Effector memory CD8-positive, alpha-beta T cell (primary cell): Measurements from ENCODE around the gene TMEM200C.

Experiments
- ATAC-seq: fragments of 150-1000 bp; cut with Tn5 transposase; replicated peaks from 2 replicates; pipeline ENCODE4 v1.10.0; 2021; ENCODE audit warnings: mild to moderate bottlenecking, moderate library complexity
- DNase-seq, 3 experiments: peaks; one replicate each; pipeline ENCODE4 v3.0.0; 2021
- H3K27ac Mint-ChIP-seq, 2 donors: one replicate each; pipeline ENCODE4 v1.8.0; 2022; ENCODE audit warnings: mild to moderate bottlenecking in 2 of 2, mixed read lengths in 2 of 2, moderate library complexity in 2 of 2
- H3K27me3 Mint-ChIP-seq, 2 donors: one replicate each; pipeline ENCODE4 v1.8.0; 2022; ENCODE audit warnings: mixed read lengths in 2 of 2
- H3K36me3 Mint-ChIP-seq: one replicate; pipeline ENCODE4 v1.8.0; 2022; ENCODE audit warnings: mild to moderate bottlenecking, moderate library complexity, mixed read lengths; ENCODE audit not compliant: insufficient read depth
- H3K4me1 Mint-ChIP-seq, 2 donors: one replicate each; pipeline ENCODE4 v1.8.0; 2022; ENCODE audit warnings: low read depth in 2 of 2, mixed read lengths in 2 of 2
- H3K4me3 Mint-ChIP-seq, 2 donors: one replicate each; pipeline ENCODE4 v1.8.0; 2022; ENCODE audit warnings: mild to moderate bottlenecking in 2 of 2, mixed read lengths in 2 of 2, moderate library complexity in 2 of 2
- H3K9me3 Mint-ChIP-seq, 2 donors: one replicate each; pipeline ENCODE4 v1.8.0; 2022; ENCODE audit warnings: mixed read lengths in 2 of 2

Gene TMEM200C

DNA sequence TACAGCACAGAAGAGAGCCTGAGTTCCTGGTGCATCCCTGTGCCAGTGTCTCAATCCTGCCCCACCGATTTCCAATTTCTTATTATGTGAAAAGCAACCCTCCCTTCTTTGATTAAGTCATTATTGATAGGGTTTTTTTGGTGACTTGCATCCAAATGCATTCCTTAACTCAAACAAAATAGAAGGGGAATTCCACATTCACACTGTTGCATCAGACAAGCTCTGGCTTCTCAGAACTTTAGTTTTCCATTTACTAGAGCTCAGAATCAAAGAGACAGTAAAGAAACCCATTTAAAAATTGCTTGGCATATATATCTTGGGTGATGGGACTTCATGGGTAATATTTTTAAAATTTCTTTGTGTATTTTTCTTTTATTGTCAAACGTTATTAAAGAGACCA, 13.8 kb upstream of the TMEM200C start:
- ATAC-seq = no peak

DNA sequence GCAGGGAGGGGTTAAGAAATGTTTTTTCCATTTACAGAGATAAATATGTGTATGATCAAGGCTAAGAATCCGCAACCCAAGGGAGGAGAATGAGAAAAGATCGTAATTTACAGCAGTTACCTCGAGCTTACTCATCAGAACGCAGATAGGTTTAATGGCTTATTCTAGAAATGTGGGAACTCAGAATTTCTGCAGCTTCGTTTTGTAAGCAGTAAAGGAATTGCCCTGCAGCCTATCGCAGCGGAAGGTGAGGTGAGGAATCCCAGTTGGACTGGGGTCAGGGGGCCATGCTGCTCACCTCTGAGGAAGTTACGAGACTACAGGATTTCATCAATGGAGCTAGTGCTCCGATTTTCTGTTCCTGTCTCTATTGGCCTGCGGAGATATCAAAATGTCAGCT, 8.1 kb upstream of the TMEM200C start:
- Mint-ChIP-seq H3K36me3 (no peaks in the 10 kb centered on the region), H3K27ac (no peak overlapping the region), H3K4me1 (no peaks in the 10 kb centered on the region), H3K9me3 (peaks cover 0 to 22% of the 10 kb centered on the region in 2 donors), H3K4me3 (no peak overlapping the region), H3K27me3 (peaks cover 10 to 15% of the 10 kb centered on the region in 2 donors)
- DNase-seq (no peak), ATAC-seq (no peak)

More for the DNA sequence above, 13.8 kb upstream of the TMEM200C start:
- Mint-ChIP-seq H3K27ac (no peak overlapping the region), H3K27me3 (no peaks in the 10 kb centered on the region), H3K36me3 (no peaks in the 10 kb centered on the region), H3K4me3 (no peak overlapping the region), H3K9me3 (peaks cover 1 to 14% of the 10 kb centered on the region in 2 donors), H3K4me1 (no peaks in the 10 kb centered on the region)
- DNase-seq = no peak

- ATAC-seq (no peak), DNase-seq (no peak)
- Mint-ChIP-seq H3K4me1 (no peaks in the 10 kb centered on the region), H3K27ac (no peak overlapping the region), H3K4me3 (no peak overlapping the region), H3K9me3 (peaks cover 0 to 16% of the 10 kb centered on the region in 2 donors), H3K27me3 (peaks cover 37 to 38% of the 10 kb centered on the region in 2 donors), H3K36me3 (no peaks in the 10 kb centered on the region)
These were observed 4.9 kb upstream of the TMEM200C start for GRCh38 chr18:5900262-5900661.

DNA sequence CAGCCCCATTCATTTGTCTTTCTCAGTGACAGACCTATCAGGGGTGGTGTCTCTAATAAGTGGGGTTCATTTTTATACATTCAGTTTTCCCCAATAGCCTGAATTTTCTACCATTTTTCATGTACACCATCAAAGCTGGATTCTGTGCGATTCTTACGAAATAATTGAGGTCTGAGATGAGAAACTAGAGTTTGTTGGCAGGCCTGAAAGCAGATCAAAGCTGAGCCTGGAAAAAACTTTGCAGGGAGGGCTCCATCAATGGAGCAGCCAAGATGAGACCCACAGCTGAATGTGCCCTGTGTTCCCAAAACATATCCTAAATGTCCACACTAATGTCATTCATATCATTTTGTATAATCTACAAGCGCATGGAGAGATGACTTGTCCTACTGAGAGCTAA, 4.5 kb upstream of the TMEM200C start:
- H3K4me1 Mint-ChIP-seq = no peaks in the 10 kb centered on the region
- ATAC-seq = no peak
- DNase-seq = no peak
- peaks cover 37 to 38% of the 10 kb centered on the region in 2 donors for H3K27me3 Mint-ChIP-seq
- H3K4me3 Mint-ChIP-seq = no peak overlapping the region
- no peaks in the 10 kb centered on the region for H3K36me3 Mint-ChIP-seq
- H3K27ac Mint-ChIP-seq = no peak overlapping the region
- H3K9me3 Mint-ChIP-seq = peaks cover 0 to 12% of the 10 kb centered on the region in 2 donors

DNA sequence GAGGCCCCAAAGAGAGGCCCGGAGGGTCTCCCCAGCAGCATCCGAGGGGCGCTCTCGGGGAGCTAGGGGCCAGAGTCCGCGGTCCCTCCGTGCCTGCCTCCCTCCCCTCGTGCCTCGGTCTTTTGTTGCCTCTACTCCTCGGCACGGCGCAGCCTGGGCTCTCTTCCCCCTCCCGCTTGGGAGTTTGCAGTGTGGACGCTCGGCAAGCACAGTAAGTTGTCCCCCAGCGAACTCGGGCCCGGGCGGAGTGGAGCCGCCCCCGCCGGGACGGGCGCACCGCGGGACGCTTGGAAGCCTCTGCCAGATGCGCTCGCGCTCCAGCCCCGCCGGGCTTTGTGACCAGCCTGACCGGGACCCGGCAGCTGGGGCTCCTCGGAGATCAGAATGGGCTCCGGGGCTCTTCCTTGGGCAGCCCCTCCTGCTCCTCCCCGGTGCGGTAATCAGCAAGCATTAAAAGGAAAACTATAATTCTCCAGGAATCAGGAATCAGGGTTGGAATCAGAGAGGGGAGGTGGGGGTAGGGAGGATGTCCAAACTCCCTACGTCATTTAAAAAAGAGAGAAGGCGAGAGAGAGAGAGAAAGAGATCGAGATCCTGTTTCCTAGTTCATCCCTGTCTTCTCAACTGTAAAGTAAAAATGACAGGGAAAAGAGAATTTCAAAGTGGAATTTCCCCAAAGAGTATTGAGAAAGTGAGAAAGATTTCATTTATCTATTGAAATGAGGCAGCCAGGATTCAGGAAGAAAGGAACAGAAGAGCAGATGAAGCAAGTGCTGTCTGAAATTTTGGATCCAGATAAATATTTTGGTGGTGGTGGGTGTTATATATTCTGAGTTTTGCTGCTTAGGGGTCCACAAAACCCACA, 786 bp upstream of the TMEM200C start:
- DNase-seq (no peak), ATAC-seq (no peak)
- Mint-ChIP-seq H3K4me3 (no peak overlapping the region), H3K9me3 (peaks cover 0 to 8% of the 10 kb centered on the region in 2 donors), H3K36me3 (no peaks in the 10 kb centered on the region), H3K27ac (no peak overlapping the region), H3K27me3 (peaks cover 70 to 73% of the 10 kb centered on the region in 2 donors), H3K4me1 (peaks cover 0 to 3% of the 10 kb centered on the region in 2 donors)

GRCh38 chr18:5894611-5895298, 567 bp downstream of the TMEM200C start:
- peak overlapping the region in 1 of 2 donors; percentile 24 for H3K4me3 Mint-ChIP-seq
- H3K27me3 Mint-ChIP-seq = peaks cover 63 to 79% of the 10 kb centered on the region in 2 donors
- H3K27ac Mint-ChIP-seq = no peak overlapping the region
- peaks cover 0 to 3% of the 10 kb centered on the region in 2 donors for H3K4me1 Mint-ChIP-seq
- peaks cover 0 to 8% of the 10 kb centered on the region in 2 donors for H3K9me3 Mint-ChIP-seq
- no peaks in the 10 kb centered on the region for H3K36me3 Mint-ChIP-seq
- ATAC-seq = no peak
- DNase-seq = no peak

- Mint-ChIP-seq H3K36me3 (no peaks in the 10 kb centered on the region), H3K4me3 (peak overlapping the region in 1 of 2 donors; percentile 24), H3K9me3 (peaks cover 0 to 8% of the 10 kb centered on the region in 2 donors), H3K27me3 (peaks cover 69 to 83% of the 10 kb centered on the region in 2 donors), H3K27ac (no peak overlapping the region), H3K4me1 (peaks cover 0 to 3% of the 10 kb centered on the region in 2 donors)
- DNase-seq (no peak), ATAC-seq (no peak)
These were observed 1.2 kb downstream of the TMEM200C start for GRCh38 chr18:5893956-5894610.

- ATAC-seq (no peak), DNase-seq (no peak)
- Mint-ChIP-seq H3K4me1 (peaks cover 0 to 3% of the 10 kb centered on the region in 2 donors), H3K9me3 (peaks cover 0 to 7% of the 10 kb centered on the region in 2 donors), H3K36me3 (no peaks in the 10 kb centered on the region), H3K4me3 (no peak overlapping the region), H3K27me3 (peaks cover 62 to 79% of the 10 kb centered on the region in 2 donors), H3K27ac (no peak overlapping the region)
These were observed 2.4 kb downstream of the TMEM200C start for GRCh38 chr18:5892823-5893431.

DNA sequence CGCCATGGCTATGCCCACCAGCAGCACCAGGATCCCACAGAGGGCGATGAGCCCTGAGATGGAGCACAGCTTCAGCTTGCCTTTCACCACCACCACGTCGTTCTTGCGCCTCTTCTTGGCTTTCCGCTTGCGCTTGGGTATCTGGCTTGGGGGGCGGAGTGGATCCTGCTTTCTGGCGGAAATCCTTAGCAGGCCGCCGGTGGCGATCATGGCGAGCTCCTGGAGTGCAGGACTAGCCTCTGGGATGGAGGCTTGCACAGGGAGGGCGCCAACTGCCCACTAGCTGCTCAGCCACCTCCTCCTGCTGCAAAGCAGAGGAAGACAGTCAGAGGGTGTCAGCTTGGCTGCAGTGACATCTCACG, 3.5 kb downstream of the TMEM200C start:
- no peak for ATAC-seq
- peaks cover 0 to 7% of the 10 kb centered on the region in 2 donors for H3K9me3 Mint-ChIP-seq
- H3K36me3 Mint-ChIP-seq = no peaks in the 10 kb centered on the region
- H3K27me3 Mint-ChIP-seq = peaks cover 53 to 68% of the 10 kb centered on the region in 2 donors
- DNase-seq = no peak
- peaks cover 0 to 3% of the 10 kb centered on the region in 2 donors for H3K4me1 Mint-ChIP-seq
- no peak overlapping the region for H3K27ac Mint-ChIP-seq
- H3K4me3 Mint-ChIP-seq = no peak overlapping the region

DNA sequence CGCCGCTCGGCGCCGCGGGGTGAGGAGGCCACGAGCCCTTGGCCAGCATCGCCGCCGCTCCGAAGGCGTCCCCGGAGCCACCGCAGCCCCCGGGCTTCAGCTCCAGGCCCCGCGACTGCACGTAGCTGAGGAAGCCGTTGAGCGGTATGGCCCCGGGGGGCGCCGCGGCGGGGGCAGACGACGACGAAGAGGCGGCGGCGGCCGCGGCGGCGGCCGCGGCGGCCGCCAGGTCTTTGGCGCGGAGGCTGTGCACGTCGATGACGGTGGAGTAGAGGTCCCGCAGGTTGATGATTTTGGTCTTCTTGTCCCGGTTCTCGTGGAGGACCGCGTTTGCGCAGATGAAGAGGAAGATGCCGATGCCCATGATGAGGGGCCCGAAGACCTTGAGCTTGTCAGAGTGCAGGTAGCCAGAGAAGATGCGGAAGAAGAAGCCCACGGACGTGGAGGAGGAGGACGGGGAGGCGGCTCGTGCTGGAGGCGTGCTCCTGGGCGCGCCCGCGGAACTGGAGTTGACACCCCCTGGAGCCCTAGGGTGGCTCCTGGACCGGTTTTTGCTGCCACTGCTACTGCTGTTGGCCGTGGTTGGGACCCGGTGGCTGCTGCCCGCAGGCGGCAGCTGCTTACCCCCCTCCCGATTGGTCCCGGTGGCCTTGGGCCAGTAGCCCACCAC, 4.0 kb downstream of the TMEM200C start:
- Mint-ChIP-seq H3K4me3 (no peak overlapping the region), H3K36me3 (no peaks in the 10 kb centered on the region), H3K27me3 (peaks cover 48 to 62% of the 10 kb centered on the region in 2 donors), H3K27ac (no peak overlapping the region), H3K4me1 (peaks cover 0 to 3% of the 10 kb centered on the region in 2 donors), H3K9me3 (peaks cover 0 to 7% of the 10 kb centered on the region in 2 donors)
- no peak for DNase-seq
- no peak for ATAC-seq

DNA sequence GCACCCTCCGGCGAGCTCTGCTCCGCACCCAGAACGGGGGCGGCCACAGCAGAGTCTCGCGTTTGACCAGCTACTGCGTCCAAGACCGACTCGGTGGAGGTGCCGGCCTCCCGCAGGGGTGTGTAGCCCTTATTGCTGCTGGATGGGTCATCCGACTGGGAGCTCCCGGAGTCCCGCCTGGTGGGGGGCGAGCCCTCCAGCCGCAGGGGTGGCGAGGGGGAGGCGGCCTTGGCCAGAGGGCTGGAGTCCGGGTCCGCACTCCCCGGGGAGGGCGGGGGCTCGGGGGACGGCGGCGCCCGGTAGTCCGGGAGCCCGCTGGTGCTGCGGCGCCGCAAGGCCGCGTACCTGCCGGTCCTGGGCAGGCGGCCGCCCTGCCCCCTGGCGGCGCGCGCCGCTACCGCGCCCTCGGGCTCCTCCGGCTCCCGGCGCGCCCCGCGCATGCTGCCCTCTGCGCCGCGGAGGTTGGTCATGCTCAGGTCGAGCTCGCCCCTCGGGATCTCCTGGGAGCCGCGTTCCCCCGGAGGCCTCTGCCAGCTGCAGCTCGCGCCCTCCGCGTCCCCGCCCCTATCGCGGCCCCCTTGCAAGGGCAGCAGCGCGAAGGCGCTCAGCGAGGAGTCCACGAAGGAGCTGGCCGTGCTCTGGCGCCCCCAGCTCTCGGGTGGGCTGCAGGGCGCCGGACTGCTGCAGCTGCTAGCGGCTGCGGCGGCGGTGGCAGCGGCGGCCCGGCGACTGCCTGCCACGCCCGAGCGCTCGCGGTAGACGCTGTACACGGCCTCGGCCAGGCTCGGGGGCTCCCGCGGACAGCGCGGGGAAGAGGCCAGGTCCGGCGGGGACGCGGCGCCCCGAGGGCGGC, 4.8 kb downstream of the TMEM200C start:
- peaks cover 0 to 7% of the 10 kb centered on the region in 2 donors for H3K9me3 Mint-ChIP-seq
- no peaks in the 10 kb centered on the region for H3K36me3 Mint-ChIP-seq
- peaks cover 0 to 3% of the 10 kb centered on the region in 2 donors for H3K4me1 Mint-ChIP-seq
- no peak for DNase-seq
- H3K27ac Mint-ChIP-seq = no peak overlapping the region
- H3K27me3 Mint-ChIP-seq = peaks cover 44 to 56% of the 10 kb centered on the region in 2 donors
- no peak overlapping the region for H3K4me3 Mint-ChIP-seq
- ATAC-seq = peak; percentile 21

GRCh38 chr18:5885361-5885760, 10.0 kb downstream of the TMEM200C start:
- no peaks in the 10 kb centered on the region for H3K36me3 Mint-ChIP-seq
- no peak overlapping the region for H3K27ac Mint-ChIP-seq
- ATAC-seq (no peak), DNase-seq (no peak)
- H3K9me3 Mint-ChIP-seq = peaks cover 0 to 7% of the 10 kb centered on the region in 2 donors
- peaks cover 12 to 18% of the 10 kb centered on the region in 2 donors for H3K27me3 Mint-ChIP-seq
- H3K4me1 Mint-ChIP-seq = no peaks in the 10 kb centered on the region
- H3K4me3 Mint-ChIP-seq = no peak overlapping the region
